ENCODE data around the gene SLC29A2.

The SLC29A2 gene

GRCh38 chr11:66369073-66369894 is 2.3 kb downstream of the SLC29A2 start:
- H3K36me3 ChIP-seq = peaks cover 10% of the 10 kb centered on the region
- no peak for TF ChIP-seq CTCF (IDR thresholded peaks at IDR 0.05; ENCODE audit: low read depth, low read length)
- H3K4me1 ChIP-seq = no peaks in the 10 kb centered on the region
- no peaks in the 10 kb centered on the region for H3K9me3 ChIP-seq
- H3K4me3 ChIP-seq (ENCODE audit: low read depth, low read length) = no peak overlapping the region
- DNase-seq = no peak
- no peaks in the 10 kb centered on the region for H3K27me3 ChIP-seq

- H3K4me3 ChIP-seq (ENCODE audit: low read depth, low read length) = no peak overlapping the region
- no peak for DNase-seq
- TF ChIP-seq CTCF (IDR thresholded peaks at IDR 0.05; ENCODE audit: low read depth, low read length) = no peak
- H3K9me3 ChIP-seq = no peaks in the 10 kb centered on the region
- H3K4me1 ChIP-seq = no peaks in the 10 kb centered on the region
- H3K27me3 ChIP-seq = no peaks in the 10 kb centered on the region
- H3K36me3 ChIP-seq = peaks cover 10% of the 10 kb centered on the region
These were observed 3.1 kb downstream of the SLC29A2 start for GRCh38 chr11:66368484-66368883.

- Histone ChIP-seq H3K4me3 (ENCODE audit: low read depth, low read length) (no peak overlapping the region), H3K36me3 (peaks cover 14% of the 10 kb centered on the region)
- no peak for TF ChIP-seq CTCF (IDR thresholded peaks at IDR 0.05; ENCODE audit: low read depth, low read length)
These were observed 3.8 kb downstream of the SLC29A2 start for GRCh38 chr11:66367561-66368312.

GRCh38 chr11:66366844-66367477 is 4.6 kb downstream of the SLC29A2 start:
- H3K4me1 ChIP-seq = no peaks in the 10 kb centered on the region
- no peak for DNase-seq
- no peak for TF ChIP-seq CTCF (IDR thresholded peaks at IDR 0.05; ENCODE audit: low read depth, low read length)
- no peak overlapping the region for H3K4me3 ChIP-seq (ENCODE audit: low read depth, low read length)
- peaks cover 17% of the 10 kb centered on the region for H3K36me3 ChIP-seq
- H3K9me3 ChIP-seq = no peaks in the 10 kb centered on the region
- no peaks in the 10 kb centered on the region for H3K27me3 ChIP-seq

More at GRCh38 chr11:66367561-66368312, 3.8 kb downstream of the SLC29A2 start:
- H3K27me3 ChIP-seq = no peaks in the 10 kb centered on the region
- no peaks in the 10 kb centered on the region for H3K4me1 ChIP-seq
- H3K9me3 ChIP-seq = no peaks in the 10 kb centered on the region
- no peak for DNase-seq

- Histone ChIP-seq H3K36me3 (peaks cover 17% of the 10 kb centered on the region), H3K4me3 (ENCODE audit: low read depth, low read length) (no peak overlapping the region), H3K4me1 (no peaks in the 10 kb centered on the region), H3K27me3 (no peaks in the 10 kb centered on the region), H3K9me3 (no peaks in the 10 kb centered on the region)
- no peak for TF ChIP-seq CTCF (IDR thresholded peaks at IDR 0.05; ENCODE audit: low read depth, low read length)
- no peak for DNase-seq
These were observed 5.6 kb downstream of the SLC29A2 start for GRCh38 chr11:66365711-66366619.

Measured in BE2C (cell line).